Mesothelial cell of epicardium (in vitro differentiated cells): ENCODE measurements around the gene RP2. TPM values are rescaled to one million over a fixed set of nuclear protein-coding genes. Genes with fewer than 3 reads are reported as not detected.

Experiments used
- DNase-seq, 2 experiments: peaks; one replicate each; pipeline ENCODE4 v3.0.0; 2021; ENCODE audit warnings: low spot score in 2 of 2; ENCODE audit not compliant: unreplicated experiment in 2 of 2
- H3K27ac Mint-ChIP-seq: 2 replicates; pipeline ENCODE4 v1.8.0; 2021; ENCODE audit warnings: mixed read lengths
- H3K27me3 Mint-ChIP-seq: 2 replicates; pipeline ENCODE4 v1.8.0; 2021; ENCODE audit warnings: low read depth, mixed read lengths
- H3K36me3 Mint-ChIP-seq: 2 replicates; pipeline ENCODE4 v1.8.0; 2021; ENCODE audit warnings: mixed read lengths
- H3K4me1 Mint-ChIP-seq: 2 replicates; pipeline ENCODE4 v1.8.0; 2021; ENCODE audit warnings: mixed read lengths
- H3K4me3 Mint-ChIP-seq: 2 replicates; pipeline ENCODE4 v1.8.0; 2021; ENCODE audit warnings: mild to moderate bottlenecking, moderate library complexity, mixed read lengths
- H3K9me3 Mint-ChIP-seq: 2 replicates; pipeline ENCODE4 v1.8.0; 2021; ENCODE audit warnings: mixed read lengths
- total RNA-seq: library from RNA; stranded (reverse); gene quantifications from 3 replicates; pipeline ENCODE4 v1.2.1, GENCODE V29; 2021
- TF ChIP-seq, protein P1 (sequence below): fragments of 200-600 bp; sonication (generic); IDR thresholded peaks from one replicate; pipeline ENCODE4 v1.5.0; 2021; ENCODE audit warnings: antibody characterized with exemption; ENCODE audit not compliant: unreplicated experiment

RP2 gene
- total RNA-seq, 1 donor from 2014 or later, result 8.1 TPM

DNA sequence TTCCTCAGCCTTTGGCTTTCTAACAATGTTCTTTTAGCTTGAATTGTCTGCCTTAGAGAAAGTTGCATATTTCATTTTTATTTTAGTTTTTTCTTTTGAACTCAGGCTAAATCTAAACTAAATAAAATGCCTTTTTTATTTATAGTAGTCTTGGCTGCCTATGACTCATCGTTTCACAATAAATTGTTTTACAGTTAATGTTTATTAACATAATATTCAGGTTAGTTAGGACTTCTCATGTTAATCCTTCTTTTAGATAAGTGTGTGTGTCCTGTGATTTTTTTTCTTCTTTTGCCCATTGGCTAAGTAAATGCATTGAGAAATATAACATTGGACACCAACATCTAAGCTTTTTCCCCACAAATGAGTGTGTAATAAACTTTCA is 1.6 kb downstream of the RP2 start:
- no peak for DNase-seq
- H3K27ac Mint-ChIP-seq, result peak overlapping the region; percentile 98
- H3K36me3 Mint-ChIP-seq, result no peaks in the 10 kb centered on the region
- peak overlapping the region; percentile 97 for H3K4me3 Mint-ChIP-seq
- H3K27me3 Mint-ChIP-seq, result no peaks in the 10 kb centered on the region
- peaks cover 13% of the 10 kb centered on the region for H3K9me3 Mint-ChIP-seq
- H3K4me1 Mint-ChIP-seq, result peaks cover 19% of the 10 kb centered on the region
- TF ChIP-seq, protein P1, sequence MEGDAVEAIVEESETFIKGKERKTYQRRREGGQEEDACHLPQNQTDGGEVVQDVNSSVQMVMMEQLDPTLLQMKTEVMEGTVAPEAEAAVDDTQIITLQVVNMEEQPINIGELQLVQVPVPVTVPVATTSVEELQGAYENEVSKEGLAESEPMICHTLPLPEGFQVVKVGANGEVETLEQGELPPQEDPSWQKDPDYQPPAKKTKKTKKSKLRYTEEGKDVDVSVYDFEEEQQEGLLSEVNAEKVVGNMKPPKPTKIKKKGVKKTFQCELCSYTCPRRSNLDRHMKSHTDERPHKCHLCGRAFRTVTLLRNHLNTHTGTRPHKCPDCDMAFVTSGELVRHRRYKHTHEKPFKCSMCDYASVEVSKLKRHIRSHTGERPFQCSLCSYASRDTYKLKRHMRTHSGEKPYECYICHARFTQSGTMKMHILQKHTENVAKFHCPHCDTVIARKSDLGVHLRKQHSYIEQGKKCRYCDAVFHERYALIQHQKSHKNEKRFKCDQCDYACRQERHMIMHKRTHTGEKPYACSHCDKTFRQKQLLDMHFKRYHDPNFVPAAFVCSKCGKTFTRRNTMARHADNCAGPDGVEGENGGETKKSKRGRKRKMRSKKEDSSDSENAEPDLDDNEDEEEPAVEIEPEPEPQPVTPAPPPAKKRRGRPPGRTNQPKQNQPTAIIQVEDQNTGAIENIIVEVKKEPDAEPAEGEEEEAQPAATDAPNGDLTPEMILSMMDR, result no peak

DNA sequence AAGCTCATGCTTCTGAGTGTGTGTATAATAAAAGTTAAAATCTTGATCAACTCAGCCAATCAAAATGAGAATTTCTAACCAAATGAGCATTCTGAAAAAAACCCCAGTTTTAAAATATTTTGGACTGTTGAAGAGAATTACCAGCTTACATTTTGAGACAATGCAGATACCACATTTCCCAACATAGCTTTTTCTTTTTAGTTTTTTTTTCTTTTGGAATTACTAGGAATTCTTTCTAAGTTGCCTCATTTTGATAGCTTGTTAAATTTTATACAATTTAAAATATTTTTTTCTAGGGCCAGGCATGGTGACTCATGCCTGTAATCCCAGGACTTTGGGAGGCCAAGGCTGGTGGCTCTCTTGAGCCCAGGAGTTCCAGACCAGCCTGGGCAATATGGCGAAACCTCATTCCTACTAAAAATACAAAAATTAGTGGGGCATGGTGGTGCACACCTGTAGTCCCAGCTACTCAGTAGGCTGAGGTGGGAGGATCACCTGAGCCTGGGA is 2.2 kb downstream of the RP2 start:
- Mint-ChIP-seq H3K27me3 (no peaks in the 10 kb centered on the region), H3K4me3 (peak overlapping the region; percentile 97), H3K4me1 (peaks cover 19% of the 10 kb centered on the region), H3K9me3 (peaks cover 13% of the 10 kb centered on the region), H3K27ac (peak overlapping the region; percentile 98), H3K36me3 (no peaks in the 10 kb centered on the region)
- TF ChIP-seq, protein P1, result no peak
- no peak for DNase-seq

DNA sequence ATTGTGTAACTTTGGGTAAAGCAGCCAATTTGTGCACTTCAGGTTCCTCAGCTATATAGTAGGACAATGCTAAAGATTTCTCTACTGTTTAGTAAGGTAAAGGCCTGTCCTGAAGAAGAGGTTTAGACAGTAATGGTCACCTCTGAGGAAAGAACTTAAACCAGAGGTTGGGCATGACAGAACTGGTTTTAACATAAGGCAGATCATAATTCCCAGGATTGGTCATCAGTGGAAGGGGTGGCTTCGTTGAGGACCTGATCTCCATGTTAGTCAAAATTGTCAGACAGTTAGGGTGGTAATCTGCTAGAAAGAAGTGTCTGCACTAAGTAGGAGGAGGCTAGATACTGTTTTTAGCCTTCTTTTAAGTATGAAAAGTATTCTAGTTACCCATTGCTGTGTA is 4.1 kb downstream of the RP2 start:
- H3K27me3 Mint-ChIP-seq, result no peaks in the 10 kb centered on the region
- H3K27ac Mint-ChIP-seq, result peak overlapping the region; percentile 76
- H3K9me3 Mint-ChIP-seq, result peaks cover 17% of the 10 kb centered on the region
- TF ChIP-seq, protein P1, result no peak
- peaks cover 19% of the 10 kb centered on the region for H3K4me1 Mint-ChIP-seq
- H3K36me3 Mint-ChIP-seq, result peaks cover 4% of the 10 kb centered on the region
- no peak for DNase-seq
- H3K4me3 Mint-ChIP-seq, result no peak overlapping the region

DNA sequence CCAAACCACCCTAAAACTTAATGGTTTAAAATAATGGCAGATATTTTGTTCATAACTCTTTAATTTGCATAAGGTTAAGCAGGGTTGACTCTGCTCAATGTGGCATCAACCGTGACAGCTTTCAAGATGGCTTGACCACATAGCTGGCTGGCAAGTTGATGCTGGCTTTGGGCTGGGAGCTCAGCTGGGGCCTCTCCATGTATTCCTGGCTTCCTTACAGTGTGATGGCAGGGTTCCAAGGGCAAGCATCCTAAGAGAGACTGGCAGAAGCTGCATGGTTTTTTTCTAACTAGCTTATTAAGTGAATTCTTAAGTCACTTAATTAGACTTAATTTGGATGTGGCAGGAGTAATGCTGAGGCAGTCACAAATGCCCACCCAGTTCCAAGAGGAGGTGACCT is 4.5 kb downstream of the RP2 start:
- H3K27ac Mint-ChIP-seq, result peak overlapping the region; percentile 76
- peaks cover 13% of the 10 kb centered on the region for H3K9me3 Mint-ChIP-seq
- DNase-seq, result no peak
- H3K27me3 Mint-ChIP-seq, result no peaks in the 10 kb centered on the region
- peaks cover 19% of the 10 kb centered on the region for H3K4me1 Mint-ChIP-seq
- H3K4me3 Mint-ChIP-seq, result no peak overlapping the region
- H3K36me3 Mint-ChIP-seq, result peaks cover 4% of the 10 kb centered on the region
- TF ChIP-seq, protein P1, result no peak

DNA sequence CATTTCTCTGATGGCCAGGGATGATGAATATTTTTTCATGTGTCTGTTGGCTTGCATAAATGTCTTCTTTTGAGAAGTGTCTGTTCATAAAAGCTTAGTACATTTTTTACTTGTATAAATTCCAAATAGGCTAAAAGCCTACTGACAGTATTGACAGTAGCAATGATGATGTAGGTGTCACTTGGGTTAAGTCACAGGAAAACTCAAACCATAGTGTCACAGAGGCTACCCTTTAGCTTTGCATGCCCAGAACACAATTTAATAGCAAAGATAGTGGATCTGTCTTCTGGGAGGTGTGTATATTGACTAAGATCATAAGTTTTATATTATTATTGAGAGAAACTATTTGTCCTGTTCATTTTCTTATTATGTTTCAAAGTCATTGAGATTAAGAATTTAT is 8.1 kb downstream of the RP2 start:
- H3K27me3 Mint-ChIP-seq, result no peaks in the 10 kb centered on the region
- peaks cover 14% of the 10 kb centered on the region for H3K4me1 Mint-ChIP-seq
- no peak overlapping the region for H3K4me3 Mint-ChIP-seq
- H3K27ac Mint-ChIP-seq, result no peak overlapping the region
- TF ChIP-seq, protein P1, result no peak
- H3K36me3 Mint-ChIP-seq, result peaks cover 5% of the 10 kb centered on the region
- peaks cover 10% of the 10 kb centered on the region for H3K9me3 Mint-ChIP-seq
- no peak for DNase-seq

DNA sequence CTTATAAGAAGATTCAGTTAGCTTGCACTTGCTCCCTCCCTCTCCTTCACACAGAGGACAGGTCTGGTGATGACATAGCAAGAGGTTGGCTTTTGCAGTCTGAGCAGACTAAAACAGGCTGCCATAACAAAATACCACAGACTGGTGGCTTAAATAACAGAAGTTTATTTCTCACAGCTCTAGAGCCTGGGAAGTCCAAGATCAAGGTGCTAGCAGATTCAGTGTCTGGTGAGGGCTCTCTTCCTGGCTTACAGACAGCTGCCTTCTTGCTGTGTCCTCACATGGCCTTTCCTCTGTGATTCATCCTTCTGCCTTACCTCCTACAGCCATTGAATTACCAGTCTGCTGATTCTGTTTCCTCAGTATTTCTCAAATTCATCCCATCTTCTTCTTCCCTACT is 13.1 kb downstream of the RP2 start:
- Mint-ChIP-seq H3K4me3 (no peak overlapping the region), H3K27me3 (no peaks in the 10 kb centered on the region), H3K27ac (no peak overlapping the region), H3K36me3 (peaks cover 12% of the 10 kb centered on the region), H3K9me3 (peaks cover 16% of the 10 kb centered on the region), H3K4me1 (no peaks in the 10 kb centered on the region)
- DNase-seq, result no peak
- TF ChIP-seq, protein P1, result no peak
